HEK293 (cell line): ENCODE data around the gene MORN1.

ENCODE experiments used
- CTCF ChIA-PET: fragments of 350-600 bp; formaldehyde crosslinking; extraction: SDS; loops from one replicate; lab custom pipeline; 2021; ENCODE audit warnings: antibody characterized with exemption; lab: Yijun Ruan, JAX
- POLR2A ChIA-PET: fragments of 300-600 bp; formaldehyde crosslinking; extraction: SDS; loops from one replicate; lab custom pipeline; 2020; ENCODE audit warnings: antibody characterized with exemption, inconsistent platforms; lab: Yijun Ruan, JAX
- H3K27ac ChIP-seq: fragments of 200-500 bp; sonication (Bioruptor generic); 2 replicates; pipeline ENCODE4 v1.5.1; 2014; ENCODE audit warnings: low read depth, low read length, control low read depth, inconsistent platforms; ENCODE audit errors: extremely low read depth
- H3K36me3 ChIP-seq, 2 experiments: fragments of 200-500 bp in 1 of 2; sonication (Bioruptor generic) in 1 of 2; 1 replicate in 1 of 2; 2 replicates in 1 of 2; pipeline ENCODE4 v1.5.1; 2014 to 2017; ENCODE audit warnings: inconsistent platforms in 2 of 2, low read length in 2 of 2; ENCODE audit not compliant: control insufficient read depth in 2 of 2, insufficient read depth in 1 of 2
- H3K4me1 ChIP-seq: fragments of 200-500 bp; sonication (Bioruptor generic); 2 replicates; pipeline ENCODE4 v1.5.1; 2014; ENCODE audit warnings: mild to moderate bottlenecking, low read length, inconsistent platforms; ENCODE audit not compliant: control insufficient read depth, insufficient read depth
- H3K4me3 ChIP-seq: 2 replicates; pipeline ENCODE4 v1.5.1; 2011; ENCODE audit warnings: low read depth, mild to moderate bottlenecking, control low read depth, low read length, moderate library complexity
- H3K9me3 ChIP-seq: fragments of 200-500 bp; sonication (Bioruptor generic); 2 replicates; pipeline ENCODE4 v1.5.1; 2014; ENCODE audit warnings: low read depth, low read length, inconsistent platforms; ENCODE audit not compliant: control insufficient read depth, insufficient read depth
- HOXA7 ChIP-seq: sonication (generic); formaldehyde crosslinking; IDR thresholded peaks from 2 replicates; pipeline ENCODE4 v1.8.1; 2022; ENCODE audit warnings: missing genetic modification reagents, borderline replicate concordance
- IKZF3 ChIP-seq: fragments of 450-650 bp; IDR thresholded peaks from 2 replicates; pipeline ENCODE4 v1.5.0; 2018; ENCODE audit warnings: missing biosample characterization, mild to moderate bottlenecking, missing genetic modification characterization, moderate library complexity
- ZBTB20 ChIP-seq: fragments of 450-650 bp; formaldehyde crosslinking; IDR thresholded peaks from 2 replicates; pipeline ENCODE4 v1.5.1; 2016; ENCODE audit warnings: missing biosample characterization, missing genetic modification characterization
- ZFP37 ChIP-seq: fragments of 450-650 bp; formaldehyde crosslinking; IDR thresholded peaks from 2 replicates; pipeline ENCODE4 v1.5.1; 2016; ENCODE audit warnings: missing biosample characterization, missing genetic modification characterization
- ZNF248 ChIP-seq: fragments of 450-650 bp; formaldehyde crosslinking; IDR thresholded peaks from 2 replicates; pipeline ENCODE4 v1.5.1; 2017; ENCODE audit warnings: missing biosample characterization, missing genetic modification characterization
- ZNF311 ChIP-seq: fragments of 450-650 bp; formaldehyde crosslinking; IDR thresholded peaks from 2 replicates; pipeline ENCODE4 v1.5.1; 2017; ENCODE audit warnings: missing biosample characterization, missing genetic modification characterization, borderline replicate concordance
- ZNF391 ChIP-seq: fragments of 450-650 bp; formaldehyde crosslinking; IDR thresholded peaks from 2 replicates; pipeline ENCODE4 v1.5.1; 2016; ENCODE audit warnings: low read depth, missing biosample characterization, missing genetic modification characterization, borderline replicate concordance
- ZNF394 ChIP-seq: fragments of 450-650 bp; formaldehyde crosslinking; IDR thresholded peaks from 2 replicates; pipeline ENCODE4 v1.5.1; 2016; ENCODE audit warnings: missing biosample characterization, missing genetic modification characterization, mild to moderate bottlenecking, moderate library complexity, borderline replicate concordance
- ZNF501 ChIP-seq: fragments of 450-650 bp; formaldehyde crosslinking; IDR thresholded peaks from 2 replicates; pipeline ENCODE4 v1.5.1; 2016; ENCODE audit warnings: missing biosample characterization, missing genetic modification characterization
- ZNF571 ChIP-seq: fragments of 450-650 bp; formaldehyde crosslinking; IDR thresholded peaks from 2 replicates; pipeline ENCODE4 v1.5.0; 2017; ENCODE audit warnings: missing biosample characterization, missing genetic modification characterization
- ZNF600 ChIP-seq: fragments of 450-650 bp; formaldehyde crosslinking; IDR thresholded peaks from 2 replicates; pipeline ENCODE4 v1.5.1; 2016; ENCODE audit warnings: missing biosample characterization, missing genetic modification characterization
- ZNF658 ChIP-seq: fragments of 450-650 bp; formaldehyde crosslinking; IDR thresholded peaks from 2 replicates; pipeline ENCODE4; 2016; ENCODE audit warnings: missing biosample characterization, missing genetic modification characterization
- TF ChIP-seq, protein P1 (sequence below): fragments of 450-650 bp; formaldehyde crosslinking; IDR thresholded peaks from 2 replicates; pipeline ENCODE4 v1.5.1; 2016; ENCODE audit warnings: missing biosample characterization, missing genetic modification characterization

The MORN1 gene

DNA sequence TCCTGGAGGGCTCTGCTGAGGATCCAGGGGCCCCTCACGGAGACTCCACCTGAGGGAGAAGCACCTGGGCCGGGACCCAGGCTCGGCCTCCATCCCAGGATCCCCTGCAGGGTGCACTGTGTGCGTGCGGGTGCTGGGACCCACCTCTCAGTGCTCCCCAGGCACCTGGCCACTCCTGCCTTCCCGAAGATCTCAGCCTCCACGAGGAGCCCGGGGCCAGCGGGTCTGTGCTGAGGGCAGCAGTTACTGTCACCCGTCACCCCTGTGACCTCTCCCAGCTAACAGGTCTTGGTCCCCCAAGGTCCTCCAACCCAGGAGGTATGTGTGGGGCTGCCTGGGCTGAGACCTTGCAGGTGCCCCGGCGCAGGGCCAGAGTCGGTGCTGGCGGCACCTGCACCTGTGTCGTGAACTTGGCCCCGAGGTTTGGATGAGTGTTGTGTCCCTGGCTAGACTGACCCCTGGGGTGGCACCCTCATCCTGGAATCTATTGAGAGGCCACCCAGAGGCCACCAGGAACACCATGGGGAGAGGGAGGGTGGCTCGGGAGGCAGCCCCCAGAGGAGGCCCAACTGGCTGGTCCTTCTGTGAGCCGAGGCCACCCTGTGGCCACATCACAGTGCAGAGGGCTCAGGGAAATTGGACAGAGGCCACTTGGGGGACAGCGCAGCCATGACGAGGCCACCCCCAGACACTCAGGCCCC is 17.7 kb downstream of the MORN1 start (continued):
- TF ChIP-seq, protein P1, sequence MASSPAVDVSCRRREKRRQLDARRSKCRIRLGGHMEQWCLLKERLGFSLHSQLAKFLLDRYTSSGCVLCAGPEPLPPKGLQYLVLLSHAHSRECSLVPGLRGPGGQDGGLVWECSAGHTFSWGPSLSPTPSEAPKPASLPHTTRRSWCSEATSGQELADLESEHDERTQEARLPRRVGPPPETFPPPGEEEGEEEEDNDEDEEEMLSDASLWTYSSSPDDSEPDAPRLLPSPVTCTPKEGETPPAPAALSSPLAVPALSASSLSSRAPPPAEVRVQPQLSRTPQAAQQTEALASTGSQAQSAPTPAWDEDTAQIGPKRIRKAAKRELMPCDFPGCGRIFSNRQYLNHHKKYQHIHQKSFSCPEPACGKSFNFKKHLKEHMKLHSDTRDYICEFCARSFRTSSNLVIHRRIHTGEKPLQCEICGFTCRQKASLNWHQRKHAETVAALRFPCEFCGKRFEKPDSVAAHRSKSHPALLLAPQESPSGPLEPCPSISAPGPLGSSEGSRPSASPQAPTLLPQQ, result no peak
- TF ChIP-seq IKZF3 (tag by site-specific recombination) (no peak), ZNF600 (tag by site-specific recombination) (no peak), ZNF501 (no peak), HOXA7 (no peak), ZNF248 (no peak), ZFP37 (tag by site-specific recombination) (no peak)

DNA sequence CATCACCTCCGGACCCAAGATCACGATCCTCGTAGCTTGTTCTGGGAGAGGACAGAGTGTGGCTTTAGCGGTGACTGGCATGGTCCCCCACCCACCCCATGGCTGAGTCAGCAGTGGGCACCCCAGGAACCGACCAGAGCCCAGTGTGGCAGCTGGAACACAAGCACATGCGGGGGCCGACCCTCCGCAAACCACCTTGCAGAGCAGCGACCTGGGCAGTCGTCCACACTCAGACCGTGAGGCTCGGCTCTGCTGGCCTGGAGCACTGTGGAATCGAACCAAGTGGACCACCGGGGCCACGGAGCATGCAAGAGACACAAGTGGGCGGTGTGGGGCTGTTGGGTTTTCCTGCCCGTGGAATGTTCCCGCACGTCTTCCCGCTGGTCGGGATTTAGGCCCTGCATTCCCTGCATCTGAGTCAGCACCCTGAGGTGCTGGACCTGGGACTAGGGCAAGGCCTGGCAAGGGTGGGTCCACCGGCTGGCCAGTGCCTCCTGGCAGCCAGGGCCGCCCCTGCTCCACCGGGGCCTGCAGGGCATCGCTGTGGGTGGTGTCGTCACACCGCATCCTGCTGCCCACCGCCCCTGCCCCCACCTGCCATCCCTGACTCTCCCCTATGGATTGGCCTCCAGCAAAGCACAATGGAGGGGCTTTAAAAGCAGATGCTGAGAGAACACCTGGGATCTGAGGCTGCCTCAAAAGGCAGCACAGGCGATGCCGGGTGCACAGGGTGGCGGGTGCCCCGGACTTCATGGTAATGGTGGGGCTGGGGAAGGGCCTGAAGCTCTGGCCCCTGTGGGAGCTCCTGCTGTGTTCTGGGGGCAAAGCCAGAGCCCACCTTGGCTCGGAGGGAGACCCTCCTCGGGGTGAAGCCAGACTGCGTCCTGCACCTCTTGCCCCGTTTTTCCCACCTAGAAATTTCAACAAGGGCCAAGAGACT is 18.5 kb downstream of the MORN1 start:
- H3K27ac ChIP-seq, result no peak overlapping the region
- TF ChIP-seq, protein P1, result no peak
- TF ChIP-seq ZNF658 (no peak), ZNF600 (tag by site-specific recombination) (peak; percentile 47; the same call in 1 of the 2 replicates)
- H3K4me3 ChIP-seq, result no peak overlapping the region
- H3K36me3 ChIP-seq, result peaks cover 0 to 8% of the 10 kb centered on the region in 2 experiments; a peak in 2 of 3 replicates
- H3K4me1 ChIP-seq, result no peaks in the 10 kb centered on the region
- H3K9me3 ChIP-seq, result no peaks in the 10 kb centered on the region
- ChIA-PET CTCF (interaction anchor here (2.2 kb wide), 1 partner anchor 9 kb away, joined by 11 read pairs; no protein-coding TSS in a partner anchor), POLR2A (interaction anchor here (0.8 kb wide), 1 partner anchor 9 kb away, joined by 5 read pairs; no protein-coding TSS in a partner anchor)

DNA sequence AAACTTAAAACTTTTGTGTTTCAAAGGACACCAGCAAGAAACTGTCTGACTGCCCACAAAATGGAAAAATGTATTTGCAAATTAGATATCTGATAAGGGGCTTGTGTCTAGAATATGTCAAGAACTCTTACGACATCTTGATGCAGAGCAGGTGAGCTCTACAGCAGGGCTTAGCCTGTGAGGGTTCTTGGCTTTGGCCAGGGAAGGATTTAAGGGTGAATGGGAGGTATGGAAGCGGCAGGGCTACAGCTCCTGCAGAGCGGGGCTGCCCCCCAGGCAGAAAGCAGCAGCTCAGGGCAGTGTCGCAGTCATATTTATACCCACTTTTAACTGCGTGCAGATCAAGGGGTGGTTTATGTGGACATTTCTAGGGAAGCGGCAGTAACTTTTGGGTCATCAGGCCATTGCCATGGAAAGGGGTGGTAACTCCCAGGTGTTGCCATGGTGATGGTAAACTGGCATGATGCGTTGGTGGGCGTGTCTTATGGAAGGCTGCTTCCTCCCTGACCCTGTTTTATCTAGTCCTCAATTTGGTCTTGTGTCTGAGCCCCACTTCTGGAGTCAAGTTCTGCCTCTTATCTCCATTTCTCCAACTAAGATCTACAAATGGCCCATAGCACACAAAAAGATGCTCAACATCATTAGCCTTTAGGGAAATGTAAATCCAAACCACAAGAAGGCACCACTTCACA is 23.2 kb downstream of the MORN1 start:
- Histone ChIP-seq H3K9me3 (no peaks in the 10 kb centered on the region), H3K27ac (no peak overlapping the region), H3K4me1 (no peaks in the 10 kb centered on the region), H3K36me3 (peaks cover 0 to 8% of the 10 kb centered on the region in 2 experiments; a peak in 2 of 3 replicates), H3K4me3 (no peak overlapping the region)
- no peak for TF ChIP-seq ZBTB20 (tag by site-specific recombination)
- TF ChIP-seq ZNF311 (tag by site-specific recombination), result no peak
- TF ChIP-seq ZNF571 (tag by site-specific recombination), result no peak
- TF ChIP-seq ZNF391, result no peak
- no peak for TF ChIP-seq ZNF394 (tag by site-specific recombination)
- ChIA-PET CTCF (interaction anchor here (0.8 to 1.1 kb wide), 3 partner anchors 14 to 173 kb away, joined by 3 read pairs; partner anchors contain the start of gene FAAP20), POLR2A (no interaction called here)
